GM12873 (cell line): ENCODE data around the gene ZC3H7B.

ENCODE experiments used
- CTCF ChIP-seq: IDR thresholded peaks from 2 replicates; pipeline ENCODE4 v1.5.1; 2012; ENCODE audit warnings: low read depth, mild to moderate bottlenecking, moderate library complexity, low read length, control low read depth; ENCODE audit not compliant: insufficient read depth; ENCODE audit errors: missing control alignments

Gene ZC3H7B

GRCh38 chr22:41352058-41352457, 50.7 kb downstream of the ZC3H7B start:
- TF ChIP-seq CTCF, result no peak

GRCh38 chr22:41353862-41354575, 52.7 kb downstream of the ZC3H7B start:
- TF ChIP-seq CTCF, result no peak

GRCh38 chr22:41354979-41355378, 53.7 kb downstream of the ZC3H7B start:
- no peak for TF ChIP-seq CTCF

- TF ChIP-seq CTCF, result no peak
These were observed 54.6 kb downstream of the ZC3H7B start for GRCh38 chr22:41355895-41356294.

GRCh38 chr22:41356430-41357028, 55.2 kb downstream of the ZC3H7B start:
- TF ChIP-seq CTCF, result no peak

- no peak for TF ChIP-seq CTCF
These were observed 55.9 kb downstream of the ZC3H7B start for GRCh38 chr22:41357191-41357590.

GRCh38 chr22:41358927-41359326, 57.6 kb downstream of the ZC3H7B start:
- TF ChIP-seq CTCF, result no peak
